Measurements from ENCODE around the gene EXOG. TPM values are rescaled to one million over a fixed set of nuclear protein-coding genes. Genes with fewer than 3 reads are reported as not detected.

EXOG gene
- total and polyA plus RNA-seq, 2 donors from 2014 or later = 5.5 to 16.4 TPM

DNA sequence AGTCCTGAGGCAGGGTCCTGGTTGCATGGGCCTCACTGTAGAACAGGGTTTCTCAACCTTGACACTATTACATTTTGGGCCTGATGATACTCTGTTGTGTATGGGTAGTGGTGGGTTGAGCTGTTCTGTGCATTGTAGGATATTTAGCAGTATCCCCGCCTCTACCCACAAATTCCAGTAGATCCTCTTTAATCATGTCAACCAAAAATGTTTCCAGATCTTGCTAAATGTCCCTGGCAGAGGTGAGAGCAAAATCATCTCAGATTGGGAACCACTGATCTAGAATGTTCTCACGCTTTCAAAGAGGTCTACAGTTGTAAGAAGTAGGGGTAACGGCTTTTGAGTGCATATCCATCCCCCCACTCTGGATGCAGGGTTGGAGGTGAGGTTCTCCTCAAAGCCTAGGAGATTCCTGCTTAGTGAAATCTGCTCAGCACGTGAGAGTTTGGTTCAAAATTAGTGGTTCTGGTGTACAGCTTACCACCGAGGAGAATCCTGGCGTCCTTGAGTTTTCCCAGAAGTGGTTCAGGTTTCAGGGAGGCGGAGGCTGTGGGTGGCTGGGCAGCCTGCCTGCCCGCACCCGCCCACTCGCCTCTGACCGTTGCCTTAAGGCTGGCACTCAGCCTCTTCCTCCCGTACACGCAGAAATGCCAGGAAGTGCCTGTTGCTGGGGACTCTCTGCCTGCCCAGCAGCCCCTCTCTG lies 37.2 kb upstream of the EXOG start:
- H3K9me3 ChIP-seq (ENCODE audit: control insufficient read depth in 2 of 3, insufficient read depth in 1 of 3, low read length in 3 of 3) = no peaks in the 10 kb centered on the region
- DNase-seq (peak; percentile 61 to 85 (median 80)), FAIRE-seq (no peak)
- no peaks in the 10 kb centered on the region for H3K27me3 ChIP-seq (ENCODE audit: control insufficient read depth, insufficient read depth, low read length)
- intact Hi-C loops (cut with DNase I) = no loop called here
- H3K36me3 ChIP-seq (ENCODE audit: control insufficient read depth in 2 of 3, insufficient read depth in 3 of 3, low read length in 3 of 3) = no peaks in the 10 kb centered on the region
- TF ChIP-seq, protein P1, sequence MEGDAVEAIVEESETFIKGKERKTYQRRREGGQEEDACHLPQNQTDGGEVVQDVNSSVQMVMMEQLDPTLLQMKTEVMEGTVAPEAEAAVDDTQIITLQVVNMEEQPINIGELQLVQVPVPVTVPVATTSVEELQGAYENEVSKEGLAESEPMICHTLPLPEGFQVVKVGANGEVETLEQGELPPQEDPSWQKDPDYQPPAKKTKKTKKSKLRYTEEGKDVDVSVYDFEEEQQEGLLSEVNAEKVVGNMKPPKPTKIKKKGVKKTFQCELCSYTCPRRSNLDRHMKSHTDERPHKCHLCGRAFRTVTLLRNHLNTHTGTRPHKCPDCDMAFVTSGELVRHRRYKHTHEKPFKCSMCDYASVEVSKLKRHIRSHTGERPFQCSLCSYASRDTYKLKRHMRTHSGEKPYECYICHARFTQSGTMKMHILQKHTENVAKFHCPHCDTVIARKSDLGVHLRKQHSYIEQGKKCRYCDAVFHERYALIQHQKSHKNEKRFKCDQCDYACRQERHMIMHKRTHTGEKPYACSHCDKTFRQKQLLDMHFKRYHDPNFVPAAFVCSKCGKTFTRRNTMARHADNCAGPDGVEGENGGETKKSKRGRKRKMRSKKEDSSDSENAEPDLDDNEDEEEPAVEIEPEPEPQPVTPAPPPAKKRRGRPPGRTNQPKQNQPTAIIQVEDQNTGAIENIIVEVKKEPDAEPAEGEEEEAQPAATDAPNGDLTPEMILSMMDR (IDR thresholded peaks at IDR 0.05; ENCODE audit: borderline replicate concordance, extremely low read depth, insufficient read depth) = no peak
- H3K4me1 ChIP-seq (ENCODE audit: control insufficient read depth in 2 of 3, insufficient read depth in 2 of 3, low read depth in 1 of 3, low read length in 3 of 3) = peaks cover 3 to 47% (median 38%) of the 10 kb centered on the region in 3 donors
- peak overlapping the region in 2 of 3 donors; percentile 11 to 52 for H3K9ac ChIP-seq (ENCODE audit: low read length in 3 of 3)
- H3K4me3 ChIP-seq (ENCODE audit: low read length in 3 of 3) = peak overlapping the region in 2 of 3 donors; percentile 40 to 42
- peak overlapping the region; percentile 79 for H3K27ac ChIP-seq (ENCODE audit: low read depth in 2 of 2, low read length in 2 of 2)

DNA sequence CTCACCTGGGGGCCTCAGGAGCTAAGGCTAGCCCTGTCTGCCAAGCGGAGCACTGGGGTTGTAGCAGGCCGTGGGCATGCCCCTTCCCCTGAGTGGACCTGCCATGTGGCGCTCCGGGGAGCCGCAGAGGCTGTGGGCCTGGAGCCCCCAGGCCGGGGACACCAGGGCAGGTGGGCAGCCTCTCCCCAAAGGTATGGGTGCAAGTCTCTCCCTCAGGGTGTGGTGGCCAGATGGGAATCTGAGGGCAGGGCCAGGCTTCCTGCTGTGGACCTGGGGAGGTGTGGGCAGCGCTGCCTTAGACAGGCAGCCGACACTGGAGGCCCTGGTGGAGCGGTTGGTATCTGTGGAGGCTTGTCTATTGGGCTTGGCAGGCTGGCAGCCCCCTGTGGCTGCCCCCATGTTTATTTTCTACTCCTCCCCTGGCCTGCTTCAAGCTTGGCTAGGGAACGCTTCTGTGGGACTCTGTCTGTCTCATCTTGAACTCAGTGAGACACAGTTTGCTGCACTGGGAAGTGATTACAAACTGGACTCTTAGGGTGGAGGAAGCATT lies 36.6 kb upstream of the EXOG start:
- Histone ChIP-seq H3K9ac (ENCODE audit: low read length in 3 of 3) (peak overlapping the region in 2 of 3 donors; percentile 11 to 52), H3K4me3 (ENCODE audit: low read length in 3 of 3) (peak overlapping the region in 2 of 3 donors; percentile 40 to 42), H3K36me3 (ENCODE audit: control insufficient read depth in 2 of 3, insufficient read depth in 3 of 3, low read length in 3 of 3) (no peaks in the 10 kb centered on the region), H3K9me3 (ENCODE audit: control insufficient read depth in 2 of 3, insufficient read depth in 1 of 3, low read length in 3 of 3) (no peaks in the 10 kb centered on the region), H3K27me3 (ENCODE audit: control insufficient read depth, insufficient read depth, low read length) (no peaks in the 10 kb centered on the region), H3K27ac (ENCODE audit: low read depth in 2 of 2, low read length in 2 of 2) (peak overlapping the region; percentile 79), H3K4me1 (ENCODE audit: control insufficient read depth in 2 of 3, insufficient read depth in 2 of 3, low read depth in 1 of 3, low read length in 3 of 3) (peaks cover 3 to 47% (median 38%) of the 10 kb centered on the region in 3 donors)
- DNase-seq (peak in 1 of 5 donors; percentile 79), FAIRE-seq (no peak)
- intact Hi-C loops (cut with DNase I) = no loop called here
- TF ChIP-seq, protein P1 (IDR thresholded peaks at IDR 0.05; ENCODE audit: borderline replicate concordance, extremely low read depth, insufficient read depth) = no peak

DNA sequence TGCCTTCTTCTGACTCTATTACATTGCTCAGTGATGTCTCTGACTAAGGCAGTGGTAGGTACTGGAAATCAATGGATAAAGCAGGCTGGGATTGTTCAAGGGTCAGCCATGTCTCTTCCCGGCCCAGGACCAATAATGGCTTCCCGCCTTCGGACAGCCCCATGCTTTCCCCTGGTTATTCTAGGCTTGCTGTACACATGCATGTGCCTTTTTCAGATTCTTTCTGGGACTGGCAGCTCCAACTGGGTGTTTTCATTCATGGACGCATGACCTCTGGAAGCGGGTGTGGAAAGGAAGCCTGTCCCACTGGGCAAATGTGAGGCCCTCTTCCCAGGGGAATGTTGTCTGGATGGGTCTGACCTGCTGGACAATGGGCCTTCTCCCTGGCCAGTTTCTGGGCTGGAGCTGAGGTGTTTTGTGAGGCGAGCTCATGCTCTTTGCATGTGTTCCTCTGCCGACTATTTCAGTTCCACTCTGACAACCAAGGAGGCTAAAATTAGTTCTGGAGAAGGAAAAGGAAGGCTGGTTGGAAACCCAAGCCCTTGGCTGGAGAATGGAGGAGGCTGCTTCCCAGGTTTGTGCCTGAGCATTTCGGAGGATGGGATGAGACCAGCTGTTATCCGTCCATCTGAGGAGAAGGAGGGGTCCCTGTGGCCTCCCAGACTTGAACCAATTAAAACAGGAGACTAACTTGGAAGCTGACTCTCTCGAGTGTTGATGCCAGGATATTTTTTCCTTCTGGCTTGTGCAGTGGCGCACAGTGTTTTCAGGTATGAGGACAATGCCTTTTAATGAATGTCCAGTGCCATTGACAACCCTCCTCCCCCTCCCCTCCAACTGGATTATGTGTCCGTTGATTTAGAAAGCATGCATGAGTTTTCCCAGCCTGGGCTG lies 35.5 kb upstream of the EXOG start:
- DNase-seq (peak in 3 of 5 donors; percentile 49 to 77 (median 65)), FAIRE-seq (no peak)
- TF ChIP-seq, protein P1 (IDR thresholded peaks at IDR 0.05; ENCODE audit: borderline replicate concordance, extremely low read depth, insufficient read depth) = no peak
- Histone ChIP-seq H3K4me3 (ENCODE audit: low read length in 3 of 3) (no peak overlapping the region), H3K27me3 (ENCODE audit: control insufficient read depth, insufficient read depth, low read length) (no peaks in the 10 kb centered on the region), H3K27ac (ENCODE audit: low read depth in 2 of 2, low read length in 2 of 2) (peak overlapping the region in 1 of 2 donors; percentile 3), H3K9me3 (ENCODE audit: control insufficient read depth in 2 of 3, insufficient read depth in 1 of 3, low read length in 3 of 3) (no peaks in the 10 kb centered on the region), H3K4me1 (ENCODE audit: control insufficient read depth in 2 of 3, insufficient read depth in 2 of 3, low read depth in 1 of 3, low read length in 3 of 3) (peaks cover 3 to 46% (median 37%) of the 10 kb centered on the region in 3 donors), H3K9ac (ENCODE audit: low read length in 3 of 3) (peak overlapping the region in 1 of 3 donors; percentile 52), H3K36me3 (ENCODE audit: control insufficient read depth in 2 of 3, insufficient read depth in 3 of 3, low read length in 3 of 3) (no peaks in the 10 kb centered on the region)
- intact Hi-C loops (cut with DNase I) = no loop called here

Data from kidney (tissue), 14 donors.